ENCODE results near the gene IFT25.
"Not testable (repeated sequence)": the region's sequence is repeated elsewhere in the genome, so short reads cannot be mapped to it uniquely, and the experiment has no call there.

Gene IFT25

GRCh38 chr1:53894644-53895043 lies 50.9 kb downstream of the IFT25 start:
- no peak for ATAC-seq (ENCODE audit: low read depth)
- DNase-seq (ENCODE audit: low spot score in 2 of 2) = no peak
- H3K4me1 Mint-ChIP-seq = peaks cover 8% of the 10 kb centered on the region
- H3K36me3 Mint-ChIP-seq = peaks cover 4% of the 10 kb centered on the region
- H3K27me3 Mint-ChIP-seq = peaks cover 9% of the 10 kb centered on the region
- no peaks in the 10 kb centered on the region for H3K9me3 Mint-ChIP-seq
- no peak overlapping the region for H3K4me3 Mint-ChIP-seq
- no peak overlapping the region for H3K27ac Mint-ChIP-seq

- H3K4me3 Mint-ChIP-seq = no peak within 1 kb of the TSS
- H3K27ac Mint-ChIP-seq = no peak within 1 kb of the TSS
- H3K9me3 Mint-ChIP-seq = no peaks in the 10 kb centered on the region
- ATAC-seq (ENCODE audit: low read depth) (no peak), DNase-seq (ENCODE audit: low spot score in 2 of 2) (no peak)
- H3K4me1 Mint-ChIP-seq = peaks cover 12% of the 10 kb centered on the region
- H3K27me3 Mint-ChIP-seq = peaks cover 9% of the 10 kb centered on the region
- peaks cover 4% of the 10 kb centered on the region for H3K36me3 Mint-ChIP-seq
Observed at GRCh38 chr1:53893999-53894636, 51.4 kb downstream of the IFT25 start, which contains the start of gene DIO1. DIO1 (plus strand) TSS chr1:53894187; CDS start chr1:53894211, 24 bp downstream.

- H3K9me3 Mint-ChIP-seq = no peaks in the 10 kb centered on the region
- DNase-seq (ENCODE audit: low spot score in 2 of 2) (no peak), ATAC-seq (ENCODE audit: low read depth) (no peak)
- H3K4me1 Mint-ChIP-seq = peaks cover 19% of the 10 kb centered on the region
- no peak overlapping the region for H3K4me3 Mint-ChIP-seq
- no peak overlapping the region for H3K27ac Mint-ChIP-seq
- H3K36me3 Mint-ChIP-seq = peaks cover 4% of the 10 kb centered on the region
- H3K27me3 Mint-ChIP-seq = peaks cover 9% of the 10 kb centered on the region
Observed at GRCh38 chr1:53892911-53893310, 52.6 kb downstream of the IFT25 start.

- H3K36me3 Mint-ChIP-seq = peaks cover 8% of the 10 kb centered on the region
Observed at GRCh38 chr1:53891678-53892077, 53.8 kb downstream of the IFT25 start.

GRCh38 chr1:53891018-53891417 lies 54.5 kb downstream of the IFT25 start:
- no peak for ATAC-seq (ENCODE audit: low read depth)
- Mint-ChIP-seq H3K9me3 (no peaks in the 10 kb centered on the region), H3K36me3 (peaks cover 10% of the 10 kb centered on the region), H3K27me3 (peaks cover 9% of the 10 kb centered on the region), H3K4me1 (peaks cover 24% of the 10 kb centered on the region), H3K27ac (no peak overlapping the region), H3K4me3 (no peak overlapping the region)
- DNase-seq (ENCODE audit: low spot score in 2 of 2) = no peak

More at GRCh38 chr1:53891678-53892077, 53.8 kb downstream of the IFT25 start:
- ATAC-seq (ENCODE audit: low read depth) = no peak
- no peak for DNase-seq (ENCODE audit: low spot score in 2 of 2)
- no peak overlapping the region for H3K27ac Mint-ChIP-seq
- H3K27me3 Mint-ChIP-seq = peaks cover 9% of the 10 kb centered on the region
- no peaks in the 10 kb centered on the region for H3K9me3 Mint-ChIP-seq
- H3K4me3 Mint-ChIP-seq = no peak overlapping the region
- peaks cover 23% of the 10 kb centered on the region for H3K4me1 Mint-ChIP-seq

GRCh38 chr1:53890522-53890941 lies 55.0 kb downstream of the IFT25 start:
- peaks cover 6% of the 10 kb centered on the region for H3K36me3 Mint-ChIP-seq
- no peak for ATAC-seq (ENCODE audit: low read depth)
- H3K27me3 Mint-ChIP-seq = peaks cover 5% of the 10 kb centered on the region
- H3K9me3 Mint-ChIP-seq = no peaks in the 10 kb centered on the region
- no peak for DNase-seq (ENCODE audit: low spot score in 2 of 2)
- peak overlapping the region; percentile 97 for H3K4me3 Mint-ChIP-seq
- H3K4me1 Mint-ChIP-seq = peaks cover 26% of the 10 kb centered on the region
- H3K27ac Mint-ChIP-seq = peak overlapping the region; percentile 93

GRCh38 chr1:53889304-53890298 lies 55.9 kb downstream of the IFT25 start, which contains the start of gene YIPF1:
YIPF1 (minus strand) TSS chr1:53889797; CDS start chr1:53888937, 860 bp downstream.
- peaks cover 26% of the 10 kb centered on the region for H3K4me1 Mint-ChIP-seq
- peak within 1 kb of the TSS; percentile 97 for H3K4me3 Mint-ChIP-seq
- H3K27ac Mint-ChIP-seq = peak within 1 kb of the TSS; percentile 93
- peaks cover 1% of the 10 kb centered on the region for H3K27me3 Mint-ChIP-seq
- H3K9me3 Mint-ChIP-seq = no peaks in the 10 kb centered on the region
- ATAC-seq (ENCODE audit: low read depth) (peak; percentile 96), DNase-seq (ENCODE audit: low spot score in 2 of 2) (peak; percentile 46 to 61)
- H3K36me3 Mint-ChIP-seq = peaks cover 8% of the 10 kb centered on the region

GRCh38 chr1:53888681-53889080 lies 56.8 kb downstream of the IFT25 start:
- Mint-ChIP-seq H3K36me3 (peaks cover 8% of the 10 kb centered on the region), H3K27ac (peak overlapping the region; percentile 93), H3K4me1 (peaks cover 26% of the 10 kb centered on the region), H3K27me3 (no peaks in the 10 kb centered on the region), H3K4me3 (peak overlapping the region; percentile 97), H3K9me3 (no peaks in the 10 kb centered on the region)
- no peak for ATAC-seq (ENCODE audit: low read depth)
- no peak for DNase-seq (ENCODE audit: low spot score in 2 of 2)

GRCh38 chr1:53883600-53883999 lies 61.9 kb downstream of the IFT25 start:
- peaks cover 35% of the 10 kb centered on the region for H3K36me3 Mint-ChIP-seq
- DNase-seq (ENCODE audit: low spot score in 2 of 2); H3K27me3 Mint-ChIP-seq; H3K4me3 Mint-ChIP-seq; ATAC-seq (ENCODE audit: low read depth); H3K27ac Mint-ChIP-seq; H3K9me3 Mint-ChIP-seq: not testable (repeated sequence)
- peaks cover 17% of the 10 kb centered on the region for H3K4me1 Mint-ChIP-seq

- not testable (repeated sequence) for H3K4me3 Mint-ChIP-seq; H3K4me1 Mint-ChIP-seq; H3K27me3 Mint-ChIP-seq; H3K27ac Mint-ChIP-seq; DNase-seq (ENCODE audit: low spot score in 2 of 2); H3K9me3 Mint-ChIP-seq; ATAC-seq (ENCODE audit: low read depth)
- H3K36me3 Mint-ChIP-seq = peaks cover 35% of the 10 kb centered on the region
Observed at GRCh38 chr1:53881853-53882252, 63.6 kb downstream of the IFT25 start.

- Mint-ChIP-seq H3K9me3 (peaks cover 4% of the 10 kb centered on the region), H3K4me3 (no peak overlapping the region), H3K27ac (no peak overlapping the region), H3K27me3 (no peaks in the 10 kb centered on the region), H3K4me1 (peaks cover 6% of the 10 kb centered on the region), H3K36me3 (peaks cover 41% of the 10 kb centered on the region)
- DNase-seq (ENCODE audit: low spot score in 2 of 2) (peak in 1 of 2 donors; percentile 10), ATAC-seq (ENCODE audit: low read depth) (no peak)
Observed at GRCh38 chr1:53878492-53879105, 66.9 kb downstream of the IFT25 start.

GRCh38 chr1:53875150-53875549 lies 70.3 kb downstream of the IFT25 start:
- H3K27ac Mint-ChIP-seq; H3K9me3 Mint-ChIP-seq; H3K4me3 Mint-ChIP-seq; H3K27me3 Mint-ChIP-seq; ATAC-seq (ENCODE audit: low read depth); H3K4me1 Mint-ChIP-seq; DNase-seq (ENCODE audit: low spot score in 2 of 2): not testable (repeated sequence)
- H3K36me3 Mint-ChIP-seq = peaks cover 29% of the 10 kb centered on the region

- Mint-ChIP-seq H3K4me3 (no peak overlapping the region), H3K27me3 (no peaks in the 10 kb centered on the region), H3K4me1 (peaks cover 3% of the 10 kb centered on the region), H3K36me3 (peaks cover 21% of the 10 kb centered on the region), H3K27ac (no peak overlapping the region), H3K9me3 (no peaks in the 10 kb centered on the region)
- DNase-seq (ENCODE audit: low spot score in 2 of 2) (no peak), ATAC-seq (ENCODE audit: low read depth) (no peak)
Observed at GRCh38 chr1:53871773-53872484, 73.6 kb downstream of the IFT25 start.

Measured in memory B cell (primary cell).